Stomach (tissue), 9 donors: ENCODE measurements around the gene ARRDC2. TPM values are rescaled to one million over a fixed set of nuclear protein-coding genes. Genes with fewer than 3 reads are reported as not detected.

ENCODE experiments used
- DNase-seq, 2 donors: peaks; one replicate each; pipeline versions ENCODE4 v3.0.0 to v3.0.0-alpha.2; 2013 to 2019
- H3K27ac ChIP-seq, 5 donors: fragments of 200-600 bp in 4 of 5; sonication (generic) in 4 of 5; one replicate each; pipeline ENCODE4 v1.5.1; 2013 to 2019; ENCODE audit warnings: mild to moderate bottlenecking in 1 of 5, moderate library complexity in 1 of 5
- H3K27me3 ChIP-seq, 3 donors: fragments of 200-600 bp; sonication (generic); one replicate each; pipeline ENCODE4 v1.5.1; 2017 to 2019; ENCODE audit warnings: mixed run types in 1 of 3
- H3K36me3 ChIP-seq, 4 donors: fragments of 200-600 bp; sonication (generic); 1 replicate in 3 of 4; 2 replicates in 1 of 4; pipeline ENCODE4 v1.5.1; 2016 to 2019
- H3K4me1 ChIP-seq, 4 donors: fragments of 200-600 bp; sonication (generic); one replicate each; pipeline ENCODE4 v1.5.1; 2016 to 2019
- H3K4me3 ChIP-seq, 4 donors: fragments of 200-600 bp; sonication (generic) in 3 of 4; one replicate each; pipeline ENCODE4 v1.5.1; 2016 to 2019; ENCODE audit warnings: mild to moderate bottlenecking in 1 of 4
- H3K9me3 ChIP-seq, 4 donors: fragments of 200-600 bp; sonication (generic); one replicate each; pipeline ENCODE4 v1.5.1; 2016 to 2019
- CTCF ChIP-seq, 7 experiments: fragments of 450-650 bp in 4 of 7; fragments of 200-600 bp in 3 of 7; sonication (generic) in 3 of 7; IDR thresholded peaks; one replicate each; pipeline ENCODE4 v1.5.1; 2016 to 2019; ENCODE audit warnings: antibody characterized with exemption in 7 of 7, control low read depth in 2 of 7, mild to moderate bottlenecking in 1 of 7
- EP300 ChIP-seq: sonication (generic); formaldehyde crosslinking; IDR thresholded peaks from one replicate; pipeline ENCODE4 v1.6.1; 2017; ENCODE audit warnings: antibody characterized with exemption
- POLR2A ChIP-seq, 4 donors: fragments of 450-650 bp; IDR thresholded peaks; one replicate each; pipeline ENCODE4 v1.6.1; 2016; ENCODE audit warnings: antibody characterized with exemption in 4 of 4, control low read depth in 2 of 4, mild to moderate bottlenecking in 1 of 4, moderate library complexity in 1 of 4
- POLR2AphosphoS5 ChIP-seq, 3 donors: sonication (generic); formaldehyde crosslinking; IDR thresholded peaks; one replicate each; pipeline ENCODE4 v1.6.1; 2016; ENCODE audit warnings: antibody characterized with exemption in 3 of 3
- WGBS, 5 donors: extraction: QIAGEN DNeasy Blood & Tissue Kit in 3 of 5; methylation state at CpG; one replicate each; pipeline versions ENCODE4 v1.1.5 to v1.1.7; 2013 to 2018; 5-methylcytosine and 5-hydroxymethylcytosine counted together
- intact Hi-C: fragments of 100-400 bp; cut with DNase I; formaldehyde crosslinking; loops from one replicate; pipeline ENCODE4 v1.15.1; 2023; ENCODE audit warnings: low total_unique reads
- polyA plus RNA-seq, 3 donors: library from polyadenylated mRNA; stranded (reverse); fragments of 200-250 nt; gene quantifications; one replicate each; pipeline ENCODE4 v1.2.3, GENCODE V29; 2013
- total RNA-seq, 5 donors: library from RNA; depleted of rRNA; stranded (reverse); fragments of >200 nt; gene quantifications; one replicate each; pipeline versions ENCODE4 v1.1.0 to v1.2.3, GENCODE V29; 2014 to 2016
- donor health status: healthy with polysubstance abuse.
- donor health status: Bipolar disorder and iron deficiency.
- donor health status: healthy.

Gene ARRDC2
- total and polyA plus RNA-seq, 8 donors = 19.8 to 130 (median 36.3) TPM

GRCh38 chr19:18013210-18014111 lies 5.5 kb downstream of the ARRDC2 start:
- H3K4me3 ChIP-seq = peak overlapping the region in 1 of 4 donors; percentile 13
- no peaks in the 10 kb centered on the region for H3K9me3 ChIP-seq
- H3K36me3 ChIP-seq = peaks cover 60 to 73% (median 71%) of the 10 kb centered on the region in 4 donors
- 65 to 78% (median 72%) methylated on average over 17 of the region's 17 CpGs for WGBS, 5 donors
- peaks cover 43 to 73% (median 53%) of the 10 kb centered on the region in 4 donors for H3K4me1 ChIP-seq
- no peak for TF ChIP-seq POLR2AphosphoS5 (IDR thresholded peaks at IDR 0.05)
- TF ChIP-seq CTCF (IDR thresholded peaks at IDR 0.05) = no peak
- TF ChIP-seq EP300 = no peak
- no peak for TF ChIP-seq POLR2A (IDR thresholded peaks at IDR 0.05)
- DNase-seq = no peak
- intact Hi-C loops = no loop called here
- peak overlapping the region in 4 of 5 donors; percentile 44 to 65 (median 53) for H3K27ac ChIP-seq
- no peaks in the 10 kb centered on the region for H3K27me3 ChIP-seq

- intact Hi-C loops = no loop called here
- H3K4me3 ChIP-seq = peak overlapping the region in 1 of 4 donors; percentile 13
- H3K36me3 ChIP-seq = peaks cover 53 to 66% (median 65%) of the 10 kb centered on the region in 4 donors
- no peaks in the 10 kb centered on the region for H3K9me3 ChIP-seq
- TF ChIP-seq POLR2AphosphoS5 (IDR thresholded peaks at IDR 0.05) (no peak), CTCF (IDR thresholded peaks at IDR 0.05) (no peak), EP300 (no peak), POLR2A (IDR thresholded peaks at IDR 0.05) (no peak)
- peak in 1 of 2 donors; percentile 35 for DNase-seq
- no peaks in the 10 kb centered on the region for H3K27me3 ChIP-seq
- peak overlapping the region; percentile 16 to 65 (median 48) for H3K27ac ChIP-seq
- WGBS, 5 donors = 79 to 94% (median 86%) methylated on average over 6 of the region's 6 CpGs
- peaks cover 43 to 73% (median 52%) of the 10 kb centered on the region in 4 donors for H3K4me1 ChIP-seq
These were observed 6.2 kb downstream of the ARRDC2 start for GRCh38 chr19:18014197-18014596.

GRCh38 chr19:18016209-18016910 lies 8.4 kb downstream of the ARRDC2 start:
- TF ChIP-seq POLR2A (IDR thresholded peaks at IDR 0.05) = no peak
- TF ChIP-seq POLR2AphosphoS5 (IDR thresholded peaks at IDR 0.05) = no peak
- no peak for TF ChIP-seq EP300
- no peak for TF ChIP-seq CTCF (IDR thresholded peaks at IDR 0.05)
- no peaks in the 10 kb centered on the region for H3K27me3 ChIP-seq
- H3K36me3 ChIP-seq = peaks cover 31 to 44% (median 44%) of the 10 kb centered on the region in 4 donors
- peak overlapping the region; percentile 32 to 89 (median 84) for H3K27ac ChIP-seq
- intact Hi-C loops = no loop called here
- peaks cover 58 to 76% (median 65%) of the 10 kb centered on the region in 4 donors for H3K4me1 ChIP-seq
- WGBS, 5 donors = 88 to 91% (median 90%) methylated on average over 14 of the region's 14 CpGs
- DNase-seq = no peak
- H3K9me3 ChIP-seq = no peaks in the 10 kb centered on the region
- H3K4me3 ChIP-seq = no peak overlapping the region

GRCh38 chr19:18017275-18018083 lies 9.5 kb downstream of the ARRDC2 start:
- whole genome bisulfite sequencing, 5 donors = 53 to 62% (median 58%) methylated on average over 14 to 15 of the region's 15 CpGs
- TF ChIP-seq POLR2AphosphoS5 (IDR thresholded peaks at IDR 0.05) (peak in 1 of 3 donors; percentile 26), EP300 (no peak)
- no peak for DNase-seq
- Histone ChIP-seq H3K9me3 (no peaks in the 10 kb centered on the region), H3K4me1 (peaks cover 69 to 86% (median 75%) of the 10 kb centered on the region in 4 donors), H3K4me3 (no peak overlapping the region), H3K36me3 (peaks cover 26 to 33% (median 32%) of the 10 kb centered on the region in 4 donors), H3K27ac (peak overlapping the region; percentile 67 to 89 (median 84)), H3K27me3 (no peaks in the 10 kb centered on the region)
- intact Hi-C loops = no loop called here
